ENCODE data around the gene NOG. TPM values are rescaled to one million over a fixed set of nuclear protein-coding genes. Genes with fewer than 3 reads are reported as not detected.

NOG gene
- total RNA-seq, result 7.7 TPM

- peak; percentile 46 to 61 for DNase-seq (ENCODE audit: low spot score in 2 of 2)
- FAIRE-seq, result no peak
Measured at GRCh38 chr17:56593646-56594319, at the start of gene NOG. Gene NOG (plus strand): TSS chr17:56593699. CDS start chr17:56594224, 525 bp downstream.

- FAIRE-seq, result no peak
Measured at GRCh38 chr17:56545106-56545505, 48.4 kb upstream of the NOG start.

GRCh38 chr17:56545930-56546329, 47.6 kb upstream of the NOG start:
- DNase-seq (ENCODE audit: low spot score in 2 of 2) (no peak), FAIRE-seq (no peak)

More at GRCh38 chr17:56545106-56545505, 48.4 kb upstream of the NOG start:
- no peak for DNase-seq (ENCODE audit: low spot score in 2 of 2)

- no peak for DNase-seq (ENCODE audit: low spot score in 2 of 2)
- no peak for FAIRE-seq
Measured at GRCh38 chr17:56548661-56549060, 44.8 kb upstream of the NOG start.

GRCh38 chr17:56549501-56549900, 44.0 kb upstream of the NOG start:
- FAIRE-seq (no peak), DNase-seq (ENCODE audit: low spot score in 2 of 2) (no peak)

- FAIRE-seq, result no peak
- DNase-seq (ENCODE audit: low spot score in 2 of 2), result no peak
Measured at GRCh38 chr17:56557682-56558081, 35.8 kb upstream of the NOG start.

- DNase-seq (ENCODE audit: low spot score in 2 of 2) (no peak), FAIRE-seq (no peak)
Measured at GRCh38 chr17:56558088-56558487, 35.4 kb upstream of the NOG start.

GRCh38 chr17:56570199-56570598, 23.3 kb upstream of the NOG start:
- DNase-seq (ENCODE audit: low spot score in 2 of 2), result no peak
- no peak for FAIRE-seq

- FAIRE-seq (no peak), DNase-seq (ENCODE audit: low spot score in 2 of 2) (no peak)
Measured at GRCh38 chr17:56571456-56571855, 22.0 kb upstream of the NOG start.

- no peak for FAIRE-seq
- no peak for DNase-seq (ENCODE audit: low spot score in 2 of 2)
Measured at GRCh38 chr17:56577190-56577842, 16.2 kb upstream of the NOG start.

- no peak for DNase-seq (ENCODE audit: low spot score in 2 of 2)
- no peak for FAIRE-seq
Measured at GRCh38 chr17:56577843-56578204, 15.7 kb upstream of the NOG start.

- no peak for DNase-seq (ENCODE audit: low spot score in 2 of 2)
- no peak for FAIRE-seq
Measured at GRCh38 chr17:56581635-56582627, 11.6 kb upstream of the NOG start.

- no peak for FAIRE-seq
- no peak for DNase-seq (ENCODE audit: low spot score in 2 of 2)
Measured at GRCh38 chr17:56583772-56584171, 9.7 kb upstream of the NOG start.

- FAIRE-seq (no peak), DNase-seq (ENCODE audit: low spot score in 2 of 2) (no peak)
Measured at GRCh38 chr17:56587298-56587697, 6.2 kb upstream of the NOG start.

- FAIRE-seq (no peak), DNase-seq (ENCODE audit: low spot score in 2 of 2) (peak; percentile 76 to 85)
Measured at GRCh38 chr17:56592487-56593085, 913 bp upstream of the NOG start.

GRCh38 chr17:56593086-56593645, 333 bp upstream of the NOG start:
- DNase-seq (ENCODE audit: low spot score in 2 of 2) (peak; percentile 60 to 70), FAIRE-seq (no peak)

GRCh38 chr17:56594320-56595107, 1.0 kb downstream of the NOG start:
- FAIRE-seq (no peak), DNase-seq (ENCODE audit: low spot score in 2 of 2) (peak in 1 of 2 donors; percentile 39)

- no peak for FAIRE-seq
- DNase-seq (ENCODE audit: low spot score in 2 of 2), result no peak
Measured at GRCh38 chr17:56595108-56595418, 1.6 kb downstream of the NOG start.

GRCh38 chr17:56595831-56596690, 2.6 kb downstream of the NOG start:
- DNase-seq (ENCODE audit: low spot score in 2 of 2) (no peak), FAIRE-seq (no peak)

Data from frontal cortex (tissue), 4 donors.